T-cell (primary cell): Measurements from ENCODE around the gene DLG2. TPM values are rescaled to one million over a fixed set of nuclear protein-coding genes. Genes with fewer than 3 reads are reported as not detected.

ENCODE experiments used
- ATAC-seq, 4 experiments: fragments of 200-7000 bp in 3 of 4; fragments of 150-1000 bp in 1 of 4; cut with Tn5 transposase; replicated peaks in 1 of 4; 1 replicate in 3 of 4; 2 replicates in 1 of 4; pipeline ENCODE4 v1.10.0; 2021; ENCODE audit warnings: moderate library complexity in 3 of 4, mild to moderate bottlenecking in 2 of 4, moderate number of reproducible peaks in 1 of 4
- CTCF ChIA-PET, 2 donors: fragments of 300-600 bp; sonication (Branson Sonifier 250); formaldehyde crosslinking; loops; one replicate each; lab custom pipeline; 2022; ENCODE audit warnings: antibody characterized with exemption in 2 of 2; lab: Charles Lee
- POLR2A ChIA-PET, 2 donors: fragments of 300-600 bp; sonication (Branson Sonifier 250); formaldehyde crosslinking; loops; one replicate each; lab custom pipeline; 2022; ENCODE audit warnings: antibody characterized with exemption in 2 of 2; lab: Charles Lee
- DNase-seq, 35 experiments: peaks; one replicate each; pipeline versions ENCODE4 v3.0.0 to v3.0.0-alpha.2; 2013 to 2023
- H3K27ac ChIP-seq: one replicate; pipeline ENCODE4 v1.5.1; 2013; ENCODE audit warnings: low read length
- H3K27me3 ChIP-seq, 2 experiments: replicated peaks in 1 of 2; 1 replicate in 1 of 2; 2 replicates in 1 of 2; pipeline versions ENCODE4 v1.6.1 to v1.7.0; 2013; ENCODE audit warnings: low read length in 1 of 2, mixed read lengths in 1 of 2; ENCODE audit not compliant: control insufficient read depth in 2 of 2, insufficient read depth in 2 of 2; ENCODE audit errors: extremely low read depth in 1 of 2
- H3K36me3 ChIP-seq, 2 donors: 1 replicate in 1 of 2; 2 replicates in 1 of 2; pipeline versions ENCODE4 v1.6.1 to v1.7.0; 2013; ENCODE audit warnings: low read length in 1 of 2; ENCODE audit not compliant: control insufficient read depth in 2 of 2, insufficient read depth in 1 of 2; ENCODE audit errors: extremely low read depth in 1 of 2
- H3K4me1 ChIP-seq, 2 experiments: 1 replicate in 1 of 2; 2 replicates in 1 of 2; pipeline versions ENCODE4 v1.6.1 to v1.7.0; 2013; ENCODE audit warnings: low read length in 2 of 2, mixed read lengths in 1 of 2; ENCODE audit not compliant: insufficient read depth in 2 of 2, control insufficient read depth in 1 of 2; ENCODE audit errors: extremely low read depth in 1 of 2
- H3K4me3 ChIP-seq, 2 donors: 1 replicate in 1 of 2; 2 replicates in 1 of 2; pipeline versions ENCODE4 v1.5.1 to v1.7.0; 2013; ENCODE audit warnings: mild to moderate bottlenecking in 2 of 2, low read length in 1 of 2, moderate library complexity in 1 of 2; ENCODE audit not compliant: control insufficient read depth in 1 of 2; ENCODE audit errors: extremely low read depth in 1 of 2
- H3K9me3 ChIP-seq: 2 replicates; pipeline ENCODE4 v1.7.0; 2013
- H3K27ac Mint-ChIP-seq, 2 donors: one replicate each; pipeline ENCODE4 v1.8.0; 2020 to 2021; ENCODE audit warnings: mild to moderate bottlenecking in 2 of 2, mixed read lengths in 2 of 2
- H3K27me3 Mint-ChIP-seq, 2 donors: one replicate each; pipeline ENCODE4 v1.8.0; 2021 to 2022; ENCODE audit warnings: mixed read lengths in 2 of 2
- H3K36me3 Mint-ChIP-seq: one replicate; pipeline ENCODE4 v1.8.0; 2021; ENCODE audit warnings: mixed read lengths
- H3K4me1 Mint-ChIP-seq, 3 donors: one replicate each; pipeline ENCODE4 v1.8.0; 2020 to 2022; ENCODE audit warnings: mixed read lengths in 3 of 3, mild to moderate bottlenecking in 1 of 3
- H3K4me3 Mint-ChIP-seq, 3 donors: one replicate each; pipeline ENCODE4 v1.8.0; 2020 to 2022; ENCODE audit warnings: mild to moderate bottlenecking in 3 of 3, mixed read lengths in 3 of 3, moderate library complexity in 3 of 3
- H3K9me3 Mint-ChIP-seq, 3 donors: one replicate each; pipeline ENCODE4 v1.8.0; 2020 to 2022; ENCODE audit warnings: mixed read lengths in 3 of 3
- WGBS: methylation state at CpG from one replicate; pipeline ENCODE4 v1.1.5; 2013; ENCODE audit warnings: missing lambda C conversion rate; ENCODE audit not compliant: insufficient coverage; 5-methylcytosine and 5-hydroxymethylcytosine counted together
- total RNA-seq, 35 experiments: library from RNA in 6 of 35; stranded (reverse) in 6 of 35; fragments of 120-200 nt in 1 of 35; gene quantifications; one replicate each; pipeline versions ENCODE4 v1.2.1 to v1.2.4 and lab custom pipeline; 2013 to 2026

DLG2 gene
- total RNA-seq, 5 donors from 2014 or later (not counting 1 experiment from before 2014, with no cell fraction given) = 2.3 to 4.1 (median 2.9) TPM

GRCh38 chr11:83694191-83694910, 1932.8 kb downstream of the DLG2 start:
- H3K27ac ChIP-seq = no peak overlapping the region
- H3K27ac Mint-ChIP-seq = no peak overlapping the region
- ChIA-PET POLR2A (no interaction called here), CTCF (no interaction called here)
- no peaks in the 10 kb centered on the region for H3K36me3 ChIP-seq
- H3K9me3 ChIP-seq = no peaks in the 10 kb centered on the region
- no peaks in the 10 kb centered on the region for H3K27me3 ChIP-seq
- H3K27me3 Mint-ChIP-seq = peaks cover 0 to 3% of the 10 kb centered on the region in 2 donors
- H3K4me1 Mint-ChIP-seq = no peaks in the 10 kb centered on the region
- no peaks in the 10 kb centered on the region for H3K4me1 ChIP-seq
- H3K4me3 Mint-ChIP-seq = no peak overlapping the region
- H3K4me3 ChIP-seq = no peak overlapping the region
- WGBS = 65% methylated on average over 9 of the region's 10 CpGs
- no peaks in the 10 kb centered on the region for H3K36me3 Mint-ChIP-seq
- DNase-seq (no peak), ATAC-seq (no peak)
- H3K9me3 Mint-ChIP-seq = peaks cover 0 to 3% (median 0%) of the 10 kb centered on the region in 3 donors

DNA sequence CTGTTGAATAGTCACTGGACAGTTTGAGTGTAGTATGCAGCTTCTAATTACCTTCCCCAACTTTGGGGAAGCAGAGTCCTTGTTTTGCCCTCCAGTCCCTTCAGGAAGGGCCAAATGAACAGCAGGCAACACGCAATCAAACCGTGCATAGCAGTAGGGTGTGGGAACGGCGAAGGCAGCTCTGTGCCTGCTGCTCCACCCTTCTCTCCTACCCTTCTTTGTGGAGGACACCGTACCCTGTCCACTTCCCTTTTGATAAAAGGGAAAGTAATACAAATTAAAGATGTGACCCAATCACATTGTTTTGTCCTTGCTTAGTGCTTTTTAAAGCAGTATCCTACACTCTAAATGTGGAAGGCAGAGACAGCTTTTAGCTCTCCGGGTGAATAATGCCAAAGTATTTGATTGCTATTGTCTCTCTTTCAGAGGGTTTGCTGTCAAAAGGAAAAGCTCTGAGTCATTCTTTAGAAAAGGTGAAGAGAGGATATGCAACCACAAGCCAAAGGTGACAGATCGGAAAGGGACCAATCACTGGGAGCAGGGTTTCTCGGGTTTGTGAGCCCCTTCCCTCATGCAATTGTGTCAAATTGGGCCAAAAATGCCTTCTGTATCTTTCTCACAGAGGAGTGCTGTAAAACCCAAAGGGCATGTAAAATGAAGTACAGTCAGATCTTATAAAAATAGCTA, 1933.7 kb downstream of the DLG2 start:
- ChIA-PET CTCF (no interaction called here), POLR2A (no interaction called here)
- Mint-ChIP-seq H3K36me3 (no peaks in the 10 kb centered on the region), H3K27me3 (peaks cover 0 to 3% of the 10 kb centered on the region in 2 donors), H3K27ac (no peak overlapping the region), H3K4me3 (no peak overlapping the region), H3K4me1 (no peaks in the 10 kb centered on the region), H3K9me3 (peaks cover 0 to 3% (median 0%) of the 10 kb centered on the region in 3 donors)
- H3K27ac ChIP-seq = no peak overlapping the region
- H3K4me1 ChIP-seq = no peaks in the 10 kb centered on the region
- WGBS = 90% methylated on average over 4 of the region's 8 CpGs
- H3K4me3 ChIP-seq = no peak overlapping the region
- ATAC-seq = no peak
- no peaks in the 10 kb centered on the region for H3K27me3 ChIP-seq
- H3K36me3 ChIP-seq = no peaks in the 10 kb centered on the region
- DNase-seq = no peak
- H3K9me3 ChIP-seq = no peaks in the 10 kb centered on the region

DNA sequence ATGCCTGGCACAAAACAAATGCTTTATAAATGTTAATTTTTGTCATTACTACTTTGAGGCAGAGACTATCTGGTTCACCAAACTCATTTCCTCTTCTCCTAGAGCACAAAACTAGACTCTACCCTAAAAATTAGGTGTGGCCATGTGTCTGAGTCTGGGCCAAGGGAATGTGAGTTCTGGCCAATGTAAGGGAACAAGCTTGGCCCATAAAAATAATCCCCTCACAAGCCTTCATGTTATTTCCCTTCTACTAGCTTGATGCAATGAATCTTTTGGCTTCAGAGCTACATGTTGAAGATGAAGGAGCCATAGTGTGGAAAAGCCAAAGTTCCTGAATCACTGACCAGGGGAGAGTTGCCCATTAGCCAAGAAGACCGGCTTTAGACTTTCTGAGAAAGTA, 1934.5 kb downstream of the DLG2 start:
- H3K9me3 Mint-ChIP-seq = peaks cover 0 to 3% (median 0%) of the 10 kb centered on the region in 3 donors
- no peaks in the 10 kb centered on the region for H3K27me3 ChIP-seq
- DNase-seq = no peak
- no peak overlapping the region for H3K4me3 ChIP-seq
- POLR2A ChIA-PET = no interaction called here
- ATAC-seq = no peak
- no peaks in the 10 kb centered on the region for H3K4me1 ChIP-seq
- H3K9me3 ChIP-seq = no peaks in the 10 kb centered on the region
- H3K36me3 ChIP-seq = no peaks in the 10 kb centered on the region
- CTCF ChIA-PET = no interaction called here
- H3K4me3 Mint-ChIP-seq = no peak overlapping the region
- no CpG with 5 or more reads among the region's 1 CpG for WGBS
- no peak overlapping the region for H3K27ac ChIP-seq
- H3K4me1 Mint-ChIP-seq = no peaks in the 10 kb centered on the region
- no peak overlapping the region for H3K27ac Mint-ChIP-seq
- H3K36me3 Mint-ChIP-seq = no peaks in the 10 kb centered on the region
- peaks cover 0 to 3% of the 10 kb centered on the region in 2 donors for H3K27me3 Mint-ChIP-seq

DNA sequence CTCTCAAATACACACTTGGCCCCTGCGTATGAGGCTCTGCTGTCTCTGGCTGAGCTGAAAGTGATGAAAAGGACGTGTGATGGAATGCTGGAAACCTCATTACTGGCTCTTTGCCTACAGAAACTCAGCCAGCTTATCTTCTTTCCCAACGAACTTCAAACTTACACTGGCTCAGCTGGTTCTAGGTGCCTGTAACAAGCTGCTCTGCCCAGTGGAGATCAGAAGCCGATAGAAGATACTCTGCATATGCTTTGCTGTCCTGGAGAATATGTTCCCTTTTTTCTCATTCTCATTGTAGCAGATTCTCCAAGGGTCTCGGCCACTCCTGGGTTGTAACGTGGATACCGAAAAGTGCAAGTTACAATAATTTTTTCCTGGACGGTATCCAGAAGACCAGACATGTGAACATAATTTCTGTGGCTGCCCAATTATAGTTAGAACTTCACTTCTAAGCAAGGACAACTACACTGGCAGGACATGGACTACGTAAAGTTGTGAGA, 1935.6 kb downstream of the DLG2 start:
- no peak for DNase-seq
- no peaks in the 10 kb centered on the region for H3K4me1 ChIP-seq
- CTCF ChIA-PET = no interaction called here
- peaks cover 0 to 3% of the 10 kb centered on the region in 2 donors for H3K27me3 Mint-ChIP-seq
- no peak overlapping the region for H3K27ac Mint-ChIP-seq
- H3K4me3 ChIP-seq = no peak overlapping the region
- no peaks in the 10 kb centered on the region for H3K36me3 Mint-ChIP-seq
- no peak overlapping the region for H3K4me3 Mint-ChIP-seq
- POLR2A ChIA-PET = no interaction called here
- WGBS = 86% methylated on average over 5 of the region's 9 CpGs
- H3K9me3 Mint-ChIP-seq = peaks cover 0 to 3% (median 0%) of the 10 kb centered on the region in 3 donors
- H3K36me3 ChIP-seq = no peaks in the 10 kb centered on the region
- no peak overlapping the region for H3K27ac ChIP-seq
- no peak for ATAC-seq
- no peaks in the 10 kb centered on the region for H3K9me3 ChIP-seq
- no peaks in the 10 kb centered on the region for H3K27me3 ChIP-seq
- H3K4me1 Mint-ChIP-seq = no peaks in the 10 kb centered on the region

GRCh38 chr11:83689144-83689780, 1937.9 kb downstream of the DLG2 start:
- DNase-seq (no peak), ATAC-seq (no peak)
- no peaks in the 10 kb centered on the region for H3K9me3 Mint-ChIP-seq
- H3K27me3 Mint-ChIP-seq = no peaks in the 10 kb centered on the region
- Histone ChIP-seq H3K4me1 (no peaks in the 10 kb centered on the region), H3K9me3 (no peaks in the 10 kb centered on the region), H3K27ac (no peak overlapping the region), H3K4me3 (no peak overlapping the region), H3K27me3 (no peaks in the 10 kb centered on the region), H3K36me3 (no peaks in the 10 kb centered on the region)
- CTCF ChIA-PET = no interaction called here
- POLR2A ChIA-PET = no interaction called here
- no CpG with 5 or more reads among the region's 1 CpG for WGBS
- H3K27ac Mint-ChIP-seq = no peak overlapping the region
- no peak overlapping the region for H3K4me3 Mint-ChIP-seq
- no peaks in the 10 kb centered on the region for H3K4me1 Mint-ChIP-seq
- H3K36me3 Mint-ChIP-seq = no peaks in the 10 kb centered on the region

DNA sequence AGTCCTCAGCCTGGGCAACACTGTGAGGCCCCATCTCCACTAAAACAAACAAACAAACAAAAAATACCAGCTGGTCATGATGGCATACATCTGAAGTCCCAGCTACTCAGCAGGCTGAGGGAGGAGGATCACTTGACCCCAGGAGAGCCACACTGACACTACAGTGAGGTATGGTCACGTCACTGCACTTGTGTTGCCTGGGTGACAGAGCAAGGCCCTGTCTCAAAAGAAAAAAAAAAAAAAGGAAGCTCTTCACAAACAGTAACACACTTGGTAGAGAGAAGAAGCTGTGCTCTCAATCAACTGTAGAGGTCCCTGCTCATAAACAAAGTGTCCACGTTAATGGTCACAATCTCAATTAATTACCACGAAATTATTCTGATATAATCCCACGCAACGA, 1939.4 kb downstream of the DLG2 start:
- WGBS = 14% methylated on average over 1 of the region's 5 CpGs
- Histone ChIP-seq H3K4me1 (no peaks in the 10 kb centered on the region), H3K27me3 (no peaks in the 10 kb centered on the region), H3K36me3 (no peaks in the 10 kb centered on the region), H3K4me3 (no peak overlapping the region), H3K9me3 (no peaks in the 10 kb centered on the region), H3K27ac (no peak overlapping the region)
- ATAC-seq (no peak), DNase-seq (no peak)
- peaks cover 0 to 3% of the 10 kb centered on the region in 2 donors for H3K27me3 Mint-ChIP-seq
- CTCF ChIA-PET = interaction anchor here in 1 of 2 donors (0.8 kb wide), 1 partner anchor 636 kb away, joined by 3 read pairs; no protein-coding TSS in a partner anchor
- H3K9me3 Mint-ChIP-seq = no peaks in the 10 kb centered on the region
- H3K27ac Mint-ChIP-seq = no peak overlapping the region
- H3K4me1 Mint-ChIP-seq = no peaks in the 10 kb centered on the region
- H3K4me3 Mint-ChIP-seq = no peak overlapping the region
- no peaks in the 10 kb centered on the region for H3K36me3 Mint-ChIP-seq
- POLR2A ChIA-PET = no interaction called here
